LNCAP (cell line): ENCODE results near the gene MEG3.

ENCODE experiments used
- TF ChIP-seq, protein P1 (sequence below): fragments of 450-650 bp; IDR thresholded peaks from 2 replicates; pipeline ENCODE4 v1.5.1; 2017; ENCODE audit warnings: mild to moderate bottlenecking

The MEG3 gene

DNA sequence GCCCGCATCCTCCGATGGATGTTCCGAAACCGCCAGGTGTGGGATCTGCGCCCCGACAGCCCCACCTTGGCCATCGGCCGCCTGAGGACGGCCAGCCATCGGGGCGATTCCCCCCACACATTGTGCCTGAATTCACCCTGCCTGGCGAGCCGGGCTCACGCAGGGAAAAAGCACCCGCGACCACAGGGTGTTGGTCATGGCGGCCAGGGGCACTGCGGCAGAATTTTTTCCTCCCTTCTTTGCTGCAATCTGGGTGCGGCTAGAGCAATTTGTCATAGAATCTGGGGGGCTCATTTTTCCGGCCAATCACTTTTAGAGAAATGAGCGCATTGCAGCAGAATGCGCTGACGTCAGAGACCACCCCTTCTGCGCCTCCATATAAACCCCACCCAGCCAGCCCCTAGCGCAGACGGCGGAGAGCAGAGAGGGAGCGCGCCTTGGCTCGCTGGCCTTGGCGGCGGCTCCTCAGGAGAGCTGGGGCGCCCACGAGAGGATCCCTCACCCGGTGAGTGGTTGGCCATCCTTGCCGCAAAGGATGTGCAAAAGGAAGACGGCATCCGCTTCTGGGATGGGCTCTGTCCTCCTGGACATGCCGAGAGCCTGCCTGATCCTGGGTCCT, at the start of gene MEG3:
MEG3 (plus strand) TSS at position 406 of the 619 bp plus-strand sequence.
- TF ChIP-seq, protein P1, sequence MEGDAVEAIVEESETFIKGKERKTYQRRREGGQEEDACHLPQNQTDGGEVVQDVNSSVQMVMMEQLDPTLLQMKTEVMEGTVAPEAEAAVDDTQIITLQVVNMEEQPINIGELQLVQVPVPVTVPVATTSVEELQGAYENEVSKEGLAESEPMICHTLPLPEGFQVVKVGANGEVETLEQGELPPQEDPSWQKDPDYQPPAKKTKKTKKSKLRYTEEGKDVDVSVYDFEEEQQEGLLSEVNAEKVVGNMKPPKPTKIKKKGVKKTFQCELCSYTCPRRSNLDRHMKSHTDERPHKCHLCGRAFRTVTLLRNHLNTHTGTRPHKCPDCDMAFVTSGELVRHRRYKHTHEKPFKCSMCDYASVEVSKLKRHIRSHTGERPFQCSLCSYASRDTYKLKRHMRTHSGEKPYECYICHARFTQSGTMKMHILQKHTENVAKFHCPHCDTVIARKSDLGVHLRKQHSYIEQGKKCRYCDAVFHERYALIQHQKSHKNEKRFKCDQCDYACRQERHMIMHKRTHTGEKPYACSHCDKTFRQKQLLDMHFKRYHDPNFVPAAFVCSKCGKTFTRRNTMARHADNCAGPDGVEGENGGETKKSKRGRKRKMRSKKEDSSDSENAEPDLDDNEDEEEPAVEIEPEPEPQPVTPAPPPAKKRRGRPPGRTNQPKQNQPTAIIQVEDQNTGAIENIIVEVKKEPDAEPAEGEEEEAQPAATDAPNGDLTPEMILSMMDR, result no peak

DNA sequence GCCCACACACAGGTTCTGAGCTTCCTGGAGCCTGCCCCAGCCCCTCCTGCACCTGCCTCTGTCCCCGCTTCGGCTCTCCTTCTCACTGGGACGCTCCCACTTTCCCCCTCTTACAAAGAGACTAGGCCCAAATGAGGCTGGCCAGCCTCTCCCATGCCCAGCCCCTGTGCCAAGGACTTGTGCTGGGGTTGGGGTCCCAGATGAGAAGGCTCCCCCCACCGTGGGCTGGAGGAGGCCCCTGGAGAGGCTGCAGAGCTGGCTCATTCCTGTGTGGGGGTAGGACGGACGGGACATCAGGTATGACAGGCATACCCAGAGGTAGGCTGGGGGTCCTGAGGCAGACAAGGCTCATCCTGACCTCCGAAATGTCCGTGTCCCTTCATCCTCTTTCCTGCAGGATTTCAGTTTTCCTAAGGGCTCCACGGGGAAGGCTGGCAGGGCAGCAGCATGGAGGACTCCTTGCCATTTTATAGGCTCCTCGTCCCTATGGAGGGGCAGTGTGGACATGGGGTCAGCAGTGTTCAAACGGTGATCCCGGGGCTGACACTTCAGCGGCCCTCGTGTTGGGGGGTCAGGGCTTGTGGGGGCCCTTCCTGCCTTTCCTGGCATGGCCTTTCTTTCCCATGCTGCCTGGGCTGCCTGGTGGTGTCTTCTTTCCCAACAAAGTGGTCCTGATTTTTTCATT, 49.1 kb upstream of the MEG3 start:
- TF ChIP-seq, protein P1, result no peak

DNA sequence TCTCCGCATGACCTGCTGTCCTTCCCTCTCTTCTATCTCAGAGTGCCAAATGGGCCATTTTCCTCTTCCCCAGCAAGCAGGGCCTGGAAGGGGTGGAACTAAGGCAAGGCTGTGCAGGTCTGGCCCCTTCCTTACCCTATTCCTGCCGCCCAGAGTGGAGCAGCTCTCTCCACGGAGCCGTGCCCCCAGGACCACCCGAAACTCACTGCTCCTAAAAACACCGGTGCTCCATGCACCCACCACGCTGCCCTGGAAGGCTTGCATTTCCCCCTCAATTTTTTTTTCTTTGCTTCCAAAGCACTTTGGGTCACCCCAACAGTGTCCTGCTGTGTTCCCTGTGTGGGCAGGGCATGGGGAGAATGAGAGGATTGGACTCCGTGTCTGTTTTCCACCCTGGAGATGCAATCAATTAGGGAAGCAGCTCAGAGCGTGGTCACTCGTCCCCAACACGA, 48.5 kb upstream of the MEG3 start:
- TF ChIP-seq, protein P1, result no peak

DNA sequence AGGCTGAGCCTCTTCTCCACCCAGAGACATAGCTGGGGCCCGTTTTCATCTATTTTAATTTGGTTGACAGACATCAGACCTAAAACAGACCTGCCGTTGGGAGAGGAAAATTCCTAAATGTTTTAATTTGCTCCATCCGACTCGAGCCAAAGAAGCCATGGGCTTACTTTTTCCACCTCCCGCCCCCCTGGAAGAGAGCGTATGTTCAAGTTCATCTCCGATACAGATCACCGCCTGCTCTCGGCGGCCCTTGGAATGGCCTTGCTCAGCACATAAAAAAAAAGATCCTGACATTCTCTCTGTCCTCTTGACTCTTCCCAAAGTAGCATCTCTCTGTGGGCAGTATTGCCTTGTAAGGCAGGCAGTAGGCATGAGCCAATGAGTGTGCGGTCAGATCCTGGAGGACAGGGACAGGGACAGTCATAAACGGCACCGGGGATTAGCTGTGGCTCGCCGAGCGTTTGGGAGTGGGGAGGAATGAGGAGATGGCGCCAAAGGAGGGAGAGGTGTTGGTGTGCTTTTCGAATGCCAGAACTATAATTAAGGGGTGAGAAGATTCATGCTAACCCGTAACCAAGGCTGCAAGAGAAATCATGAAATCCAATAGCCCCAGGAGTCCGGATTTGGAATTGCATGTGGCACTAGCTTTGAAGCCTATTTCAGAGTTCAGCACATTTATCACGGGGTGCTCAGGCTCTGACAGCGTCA, 47.9 kb upstream of the MEG3 start:
- TF ChIP-seq, protein P1, result no peak

DNA sequence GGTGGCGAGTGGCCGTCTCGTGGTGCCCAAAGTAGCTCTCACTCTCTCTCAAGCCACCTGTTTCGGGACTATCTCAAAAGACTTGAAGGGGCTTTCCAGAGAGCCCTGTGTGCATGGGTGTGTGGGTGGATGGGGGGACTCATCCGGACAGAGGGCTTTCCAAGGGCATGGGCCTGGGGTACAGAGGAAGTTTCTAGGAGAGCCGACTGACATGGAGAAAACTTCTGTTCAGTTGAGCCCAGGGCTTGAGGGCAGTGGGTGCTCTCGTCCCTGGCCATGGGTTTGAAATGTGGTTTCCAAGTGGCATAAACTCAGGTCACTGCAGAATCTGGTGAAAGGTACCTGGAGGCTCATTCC, 47.4 kb upstream of the MEG3 start:
- TF ChIP-seq, protein P1, result no peak

DNA sequence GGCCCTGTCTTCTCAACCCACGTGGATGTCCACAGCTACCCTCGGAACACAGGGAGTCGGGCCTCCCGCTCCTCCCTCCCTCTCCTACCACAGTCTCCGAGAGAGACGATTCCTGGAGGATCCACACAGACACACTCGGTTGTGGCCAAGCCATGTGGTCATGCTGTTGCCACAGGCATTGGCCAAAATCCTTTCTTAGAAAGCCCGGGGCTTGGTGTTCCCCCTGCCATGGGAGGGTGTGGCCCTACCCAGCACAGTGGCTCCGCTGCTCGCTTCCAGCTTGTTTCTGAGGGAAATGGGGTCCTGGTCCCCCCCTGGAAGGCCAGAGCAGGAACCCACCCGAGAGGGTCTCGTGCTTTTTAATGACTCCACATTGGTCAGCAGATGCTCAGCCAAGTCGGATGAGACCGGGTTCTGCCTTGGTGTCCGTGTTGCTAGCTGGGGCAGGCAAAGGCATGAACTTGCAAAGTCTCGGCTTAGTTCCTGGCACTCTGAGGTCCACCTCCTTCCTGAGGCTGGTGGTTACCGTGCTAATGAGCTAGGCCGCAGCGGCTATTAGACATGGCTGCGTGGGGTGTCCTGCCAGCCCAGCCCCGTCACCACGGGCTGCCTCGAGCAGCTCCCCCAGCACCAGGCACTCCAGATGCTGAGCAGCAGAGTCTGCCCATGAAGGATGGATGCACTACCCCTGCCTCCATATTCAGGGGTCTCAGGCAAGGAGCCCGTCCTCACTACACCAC, 46.8 kb upstream of the MEG3 start:
- TF ChIP-seq, protein P1, result no peak

DNA sequence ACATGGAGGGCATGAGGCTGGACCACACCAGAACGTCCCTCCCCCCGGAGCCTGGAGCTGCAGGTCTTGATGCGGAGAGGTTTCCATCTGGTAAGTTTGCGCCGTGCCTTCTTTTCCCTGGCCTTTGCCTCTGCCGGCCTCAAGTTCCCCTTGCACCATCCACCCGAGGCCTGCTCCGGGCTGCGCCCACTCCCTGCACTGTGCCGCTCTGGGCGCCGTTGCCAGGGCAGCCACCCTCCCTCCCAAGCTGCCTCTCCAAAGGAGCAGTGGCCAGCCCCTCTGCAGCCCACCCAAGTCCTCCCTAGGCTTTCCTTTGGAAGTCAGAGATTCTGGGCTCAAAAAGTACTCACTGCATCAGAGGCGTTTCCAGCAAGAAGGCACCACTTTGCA, 46.2 kb upstream of the MEG3 start:
- TF ChIP-seq, protein P1, result no peak
